Measurements from ENCODE around the gene FCHSD2. TPM values are rescaled to one million over a fixed set of nuclear protein-coding genes. Genes with fewer than 3 reads are reported as not detected.

FCHSD2 gene
- 46.3 TPM for total RNA-seq

GRCh38 chr11:73142128-73142377, at the start of gene FCHSD2:
Gene FCHSD2, minus strand, starts transcription at chr11:73142318. Its CDS starts 441 bp downstream, at chr11:73141877.

GRCh38 chr11:72814286-72815109, 327.6 kb downstream of the FCHSD2 start, which contains the start of gene ATG16L2:
Gene ATG16L2, plus strand, starts transcription at chr11:72814411. Its CDS starts 35 bp downstream, at chr11:72814446.

GRCh38 chr11:72793425-72794367, 348.4 kb downstream of the FCHSD2 start, which contains the start of gene STARD10:
Gene STARD10, minus strand, starts transcription at chr11:72794047. Its CDS starts 12,866 bp downstream, at chr11:72781181.

Other genes with a start within 250 kb of the FCHSD2 start
- 3.8 TPM for gene P2RY2, start 76.0 kb upstream of the FCHSD2 start, total RNA-seq
- gene P2RY6, start 130.0 kb upstream of the FCHSD2 start, total RNA-seq: 0.44 TPM
- 60.8 TPM for gene ARHGEF17, start 166.0 kb upstream of the FCHSD2 start, total RNA-seq
- 3.7 TPM for gene RELT, start 234.1 kb upstream of the FCHSD2 start, total RNA-seq

Data from camera-type eye (tissue), 1 donor.